ENCODE measurements around the gene UBE2U. TPM values are rescaled to one million over a fixed set of nuclear protein-coding genes. Genes with fewer than 3 reads are reported as not detected.

Gene UBE2U, protein sequence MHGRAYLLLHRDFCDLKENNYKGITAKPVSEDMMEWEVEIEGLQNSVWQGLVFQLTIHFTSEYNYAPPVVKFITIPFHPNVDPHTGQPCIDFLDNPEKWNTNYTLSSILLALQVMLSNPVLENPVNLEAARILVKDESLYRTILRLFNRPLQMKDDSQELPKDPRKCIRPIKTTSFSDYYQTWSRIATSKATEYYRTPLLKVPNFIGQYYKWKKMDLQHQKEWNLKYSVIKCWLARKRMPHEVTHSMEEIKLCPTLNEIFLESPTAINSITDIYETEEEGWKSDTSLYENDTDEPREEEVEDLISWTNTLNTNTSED
- polyA plus RNA-seq (not detected in 3 replicates), polyA minus RNA-seq (not detected in 3 replicates)
- polyA plus RNA-seq (2011; ENCODE audit: low read depth), result not detected
- polyA plus RNA-seq (2011; cell fraction: cytosol; rRNA removed), result not detected in 2 replicates
- polyA plus RNA-seq (2011; cell fraction: nucleus; rRNA removed), result not detected in 2 replicates
- not detected in 2 replicates for polyA plus RNA-seq (2012; ENCODE audit: low replicate concordance)
- polyA minus RNA-seq (2011; cell fraction: cytosol; rRNA and poly(A)+ RNA removed), result not detected
- not detected in 2 replicates for polyA minus RNA-seq (2011; cell fraction: nucleus; rRNA and poly(A)+ RNA removed)

DNA sequence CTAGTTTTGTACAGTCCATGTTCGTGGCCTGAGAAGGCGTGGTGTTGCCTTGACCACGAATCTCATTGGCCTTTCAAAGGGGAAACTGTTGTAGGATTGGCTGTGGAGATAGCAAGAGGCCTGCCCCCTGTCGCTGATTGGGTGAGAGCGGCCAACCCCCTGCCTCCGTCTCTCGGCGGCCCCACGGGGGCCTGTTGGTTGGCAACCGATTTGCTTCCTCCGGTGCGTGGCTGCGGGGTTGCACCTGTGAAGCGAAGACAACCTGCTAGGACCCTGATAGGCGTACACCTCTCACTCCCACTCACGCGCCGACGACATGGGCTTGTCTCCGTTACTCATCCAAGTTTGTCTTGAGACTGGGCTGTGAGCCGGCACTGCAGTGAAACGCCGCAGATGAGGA is at the start of gene UBE2U:
TSS of gene UBE2U (plus strand) at position 204 of the 400 bp plus-strand sequence. CDS start 428 bp downstream, outside the sequence.
- H2AFZ ChIP-seq (ENCODE audit: control insufficient read depth, low read length), result no peak within 1 kb of the TSS

DNA sequence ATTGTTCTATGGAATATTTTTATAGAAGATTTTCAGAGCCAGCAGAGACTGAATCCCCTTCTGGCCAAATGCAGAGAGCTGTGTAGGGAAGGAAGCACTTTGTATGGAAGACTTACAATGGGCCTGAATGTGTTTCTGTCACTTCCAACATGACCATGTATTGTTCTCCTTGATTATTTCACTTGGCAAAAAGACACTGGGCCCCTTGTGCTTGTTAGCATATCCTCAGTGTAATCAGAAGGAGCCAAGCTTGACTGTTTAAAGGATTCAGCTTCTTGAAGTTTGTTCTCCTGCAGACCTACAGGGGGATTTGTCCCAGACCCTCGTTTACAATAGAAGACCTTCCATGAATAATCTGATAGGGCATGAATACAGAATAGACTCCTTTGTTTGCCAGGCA is 48.1 kb upstream of the UBE2U start:
- Histone ChIP-seq H3K27me3 (ENCODE audit: control insufficient read depth, extremely low read depth, insufficient read depth, low read length) (no peaks in the 10 kb centered on the region), H3K9me1 (ENCODE audit: control insufficient read depth, extremely low read depth, insufficient read depth, low read length) (no peaks in the 10 kb centered on the region), H3K9ac (ENCODE audit: control insufficient read depth, extremely low read depth, insufficient read depth, low read length) (no peak overlapping the region), H2AFZ (ENCODE audit: control insufficient read depth, low read length) (no peak overlapping the region), H3K79me2 (ENCODE audit: control insufficient read depth, insufficient read depth, low read length) (no peaks in the 10 kb centered on the region), H3K4me2 (ENCODE audit: control insufficient read depth, extremely low read depth, insufficient read depth, low read depth, low read length) (no peak overlapping the region), H3K4me1 (ENCODE audit: control insufficient read depth, extremely low read depth, insufficient read depth, low read length) (no peaks in the 10 kb centered on the region), H3K4me3 (ENCODE audit: control insufficient read depth in 2 of 3, extremely low read depth in 1 of 3, insufficient read depth in 2 of 3, low read depth in 1 of 3, low read length in 3 of 3) (no peak overlapping the region), H4K20me1 (ENCODE audit: control insufficient read depth, extremely low read depth, insufficient read depth, low read length) (no peaks in the 10 kb centered on the region), H3K9me3 (ENCODE audit: control insufficient read depth, low read depth, low read length) (no peaks in the 10 kb centered on the region), H3K27ac (ENCODE audit: control insufficient read depth, insufficient read depth, low read length) (no peak overlapping the region), H3K36me3 (ENCODE audit: control insufficient read depth in 2 of 2, extremely low read depth in 1 of 2, insufficient read depth in 2 of 2, low read length in 2 of 2) (peaks cover 2% of the 10 kb centered on the region in 2 experiments)
- TF ChIP-seq EZH2 (IDR thresholded peaks at IDR 0.05; ENCODE audit: low read length), result no peak
- TF ChIP-seq, protein P1, sequence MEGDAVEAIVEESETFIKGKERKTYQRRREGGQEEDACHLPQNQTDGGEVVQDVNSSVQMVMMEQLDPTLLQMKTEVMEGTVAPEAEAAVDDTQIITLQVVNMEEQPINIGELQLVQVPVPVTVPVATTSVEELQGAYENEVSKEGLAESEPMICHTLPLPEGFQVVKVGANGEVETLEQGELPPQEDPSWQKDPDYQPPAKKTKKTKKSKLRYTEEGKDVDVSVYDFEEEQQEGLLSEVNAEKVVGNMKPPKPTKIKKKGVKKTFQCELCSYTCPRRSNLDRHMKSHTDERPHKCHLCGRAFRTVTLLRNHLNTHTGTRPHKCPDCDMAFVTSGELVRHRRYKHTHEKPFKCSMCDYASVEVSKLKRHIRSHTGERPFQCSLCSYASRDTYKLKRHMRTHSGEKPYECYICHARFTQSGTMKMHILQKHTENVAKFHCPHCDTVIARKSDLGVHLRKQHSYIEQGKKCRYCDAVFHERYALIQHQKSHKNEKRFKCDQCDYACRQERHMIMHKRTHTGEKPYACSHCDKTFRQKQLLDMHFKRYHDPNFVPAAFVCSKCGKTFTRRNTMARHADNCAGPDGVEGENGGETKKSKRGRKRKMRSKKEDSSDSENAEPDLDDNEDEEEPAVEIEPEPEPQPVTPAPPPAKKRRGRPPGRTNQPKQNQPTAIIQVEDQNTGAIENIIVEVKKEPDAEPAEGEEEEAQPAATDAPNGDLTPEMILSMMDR (optimal IDR thresholded peaks at IDR 0.05 in 1 of 3, IDR thresholded peaks at IDR 0.05 in 1 of 3, conservative IDR thresholded peaks at IDR 0.05 in 1 of 3; ENCODE audit: extremely low read depth in 1 of 3, insufficient read depth in 2 of 3, low read length in 3 of 3), result no peak
- FAIRE-seq (no peak), DNase-seq (ENCODE audit: low read depth, low spot score) (no peak)
- dilution Hi-C loops (cut with MboI; ENCODE audit: extremely low pct_ligation_motif_present, low sequenced_read_pairs), result no loop called here

More for the DNA sequence above, at the start of gene UBE2U:
- H3K27me3 ChIP-seq (ENCODE audit: control insufficient read depth, extremely low read depth, insufficient read depth, low read length), result peaks cover 7% of the 10 kb centered on the region
- H3K9ac ChIP-seq (ENCODE audit: control insufficient read depth, extremely low read depth, insufficient read depth, low read length), result no peak within 1 kb of the TSS
- H3K4me3 ChIP-seq (ENCODE audit: control insufficient read depth in 2 of 3, extremely low read depth in 1 of 3, insufficient read depth in 2 of 3, low read depth in 1 of 3, low read length in 3 of 3), result no peak within 1 kb of the TSS
- H3K9me3 ChIP-seq (ENCODE audit: control insufficient read depth, low read depth, low read length), result no peaks in the 10 kb centered on the region
- FAIRE-seq (no peak), DNase-seq (ENCODE audit: low read depth, low spot score) (no peak)
- no peaks in the 10 kb centered on the region for H3K36me3 ChIP-seq (ENCODE audit: control insufficient read depth in 2 of 2, extremely low read depth in 1 of 2, insufficient read depth in 2 of 2, low read length in 2 of 2)
- H3K79me2 ChIP-seq (ENCODE audit: control insufficient read depth, insufficient read depth, low read length), result no peaks in the 10 kb centered on the region
- H4K20me1 ChIP-seq (ENCODE audit: control insufficient read depth, extremely low read depth, insufficient read depth, low read length), result no peaks in the 10 kb centered on the region
- H3K27ac ChIP-seq (ENCODE audit: control insufficient read depth, insufficient read depth, low read length), result no peak within 1 kb of the TSS
- TF ChIP-seq, protein P1 (optimal IDR thresholded peaks at IDR 0.05 in 1 of 3, IDR thresholded peaks at IDR 0.05 in 1 of 3, conservative IDR thresholded peaks at IDR 0.05 in 1 of 3; ENCODE audit: extremely low read depth in 1 of 3, insufficient read depth in 2 of 3, low read length in 3 of 3), result no peak
- no peak for TF ChIP-seq EZH2 (IDR thresholded peaks at IDR 0.05; ENCODE audit: low read length)
- no peaks in the 10 kb centered on the region for H3K4me1 ChIP-seq (ENCODE audit: control insufficient read depth, extremely low read depth, insufficient read depth, low read length)
- dilution Hi-C loops (cut with MboI; ENCODE audit: extremely low pct_ligation_motif_present, low sequenced_read_pairs), result no loop called here
- H3K4me2 ChIP-seq (ENCODE audit: control insufficient read depth, extremely low read depth, insufficient read depth, low read depth, low read length), result no peak within 1 kb of the TSS
- no peaks in the 10 kb centered on the region for H3K9me1 ChIP-seq (ENCODE audit: control insufficient read depth, extremely low read depth, insufficient read depth, low read length)

Data from keratinocyte (primary cell).